Activated naive CD8-positive, alpha-beta T cell treated with anti-CD3 and anti-CD28 coated beads, Interleukin-2, amount 10 ng/mL, durations not matched to agents 7 days and 5 days (primary cell): ENCODE results near the gene SULT2B1. TPM values are rescaled to one million over a fixed set of nuclear protein-coding genes. Genes with fewer than 3 reads are reported as not detected.
A peak's percentile ranks its signal among the peaks of the same experiment; 100 is the strongest.

Experiments used
- ATAC-seq: fragments of 150-1000 bp; cut with Tn5 transposase; one replicate; pipeline ENCODE4 v1.10.0; 2021; ENCODE audit warnings: low read depth, moderate library complexity
- POLR2A ChIA-PET: fragments of 350-600 bp; sonication (Branson Sonifier 250); formaldehyde crosslinking; loops from one replicate; lab custom pipeline; 2021; ENCODE audit warnings: antibody characterized with exemption; lab: Charles Lee
- DNase-seq: peaks from one replicate; pipeline ENCODE4 v3.0.0; 2021
- H3K27ac Mint-ChIP-seq: one replicate; pipeline ENCODE4 v1.8.0; 2022; ENCODE audit warnings: mild to moderate bottlenecking, mixed read lengths
- H3K27me3 Mint-ChIP-seq: one replicate; pipeline ENCODE4 v1.8.0; 2022; ENCODE audit warnings: mild to moderate bottlenecking, moderate library complexity, mixed read lengths
- H3K36me3 Mint-ChIP-seq: one replicate; pipeline ENCODE4 v1.8.0; 2021; ENCODE audit warnings: mild to moderate bottlenecking, mixed read lengths
- H3K4me1 Mint-ChIP-seq: one replicate; pipeline ENCODE4 v1.8.0; 2021; ENCODE audit warnings: mixed read lengths
- H3K4me3 Mint-ChIP-seq: one replicate; pipeline ENCODE4 v1.8.0; 2022; ENCODE audit warnings: mild to moderate bottlenecking, moderate library complexity, mixed read lengths
- H3K9me3 Mint-ChIP-seq: one replicate; pipeline ENCODE4 v1.8.0; 2021; ENCODE audit warnings: mixed read lengths
- total RNA-seq, 2 experiments: library from RNA; stranded (reverse); gene quantifications; one replicate each; pipeline ENCODE4 v1.2.3, GENCODE V29; 2021

SULT2B1 gene
- total RNA-seq, 2 experiments from 2014 or later = not detected

DNA sequence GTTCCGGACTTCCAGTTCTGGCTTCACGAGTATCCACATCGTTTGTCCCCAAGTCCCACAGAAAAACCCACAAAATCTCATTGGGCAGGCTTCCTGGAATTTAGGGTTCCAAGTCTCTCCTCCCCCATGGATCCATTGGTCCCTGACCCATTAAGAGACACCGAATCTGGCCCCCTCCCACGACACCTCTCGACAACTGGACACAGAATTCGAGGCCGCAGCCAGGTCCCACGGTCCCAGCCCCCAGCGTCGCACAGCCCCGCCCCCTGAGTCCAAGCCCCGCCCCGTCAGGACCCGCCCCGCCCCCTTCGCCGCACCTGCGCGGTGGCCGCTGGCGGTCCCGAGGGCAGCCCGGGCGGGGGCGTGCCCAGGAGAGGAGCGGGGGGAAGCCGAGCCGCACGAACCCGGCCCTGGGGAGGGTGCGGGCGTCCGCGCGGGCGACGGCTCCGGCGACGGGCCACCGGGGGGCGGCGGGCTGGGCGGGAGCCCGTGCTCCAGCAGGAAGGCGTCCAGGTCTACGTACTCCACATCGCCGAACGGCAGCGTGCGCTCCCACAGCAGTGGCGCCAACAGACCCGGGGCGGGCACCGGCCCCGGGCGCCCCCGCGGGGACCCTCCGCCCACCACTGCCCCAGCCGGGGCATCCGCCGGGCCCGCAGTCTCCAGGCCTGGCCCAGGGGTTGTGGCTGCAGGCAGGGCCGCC is 83.4 kb downstream of the SULT2B1 start:
- ATAC-seq (peak; percentile 2), DNase-seq (peak; percentile 87)
- no peaks in the 10 kb centered on the region for H3K27me3 Mint-ChIP-seq
- H3K36me3 Mint-ChIP-seq = peaks cover 7% of the 10 kb centered on the region
- peaks cover 37% of the 10 kb centered on the region for H3K4me1 Mint-ChIP-seq
- H3K4me3 Mint-ChIP-seq = peak overlapping the region; percentile 92
- H3K9me3 Mint-ChIP-seq = peaks cover 4% of the 10 kb centered on the region
- peak overlapping the region; percentile 99 for H3K27ac Mint-ChIP-seq
- POLR2A ChIA-PET = interaction anchor here (1.5 to 3.6 kb wide), 6 partner anchors 8 to 78 kb away, joined by 4 to 37 read pairs (median 11); partner anchors contain the start of genes CA11, RPL18 and SPHK2

DNA sequence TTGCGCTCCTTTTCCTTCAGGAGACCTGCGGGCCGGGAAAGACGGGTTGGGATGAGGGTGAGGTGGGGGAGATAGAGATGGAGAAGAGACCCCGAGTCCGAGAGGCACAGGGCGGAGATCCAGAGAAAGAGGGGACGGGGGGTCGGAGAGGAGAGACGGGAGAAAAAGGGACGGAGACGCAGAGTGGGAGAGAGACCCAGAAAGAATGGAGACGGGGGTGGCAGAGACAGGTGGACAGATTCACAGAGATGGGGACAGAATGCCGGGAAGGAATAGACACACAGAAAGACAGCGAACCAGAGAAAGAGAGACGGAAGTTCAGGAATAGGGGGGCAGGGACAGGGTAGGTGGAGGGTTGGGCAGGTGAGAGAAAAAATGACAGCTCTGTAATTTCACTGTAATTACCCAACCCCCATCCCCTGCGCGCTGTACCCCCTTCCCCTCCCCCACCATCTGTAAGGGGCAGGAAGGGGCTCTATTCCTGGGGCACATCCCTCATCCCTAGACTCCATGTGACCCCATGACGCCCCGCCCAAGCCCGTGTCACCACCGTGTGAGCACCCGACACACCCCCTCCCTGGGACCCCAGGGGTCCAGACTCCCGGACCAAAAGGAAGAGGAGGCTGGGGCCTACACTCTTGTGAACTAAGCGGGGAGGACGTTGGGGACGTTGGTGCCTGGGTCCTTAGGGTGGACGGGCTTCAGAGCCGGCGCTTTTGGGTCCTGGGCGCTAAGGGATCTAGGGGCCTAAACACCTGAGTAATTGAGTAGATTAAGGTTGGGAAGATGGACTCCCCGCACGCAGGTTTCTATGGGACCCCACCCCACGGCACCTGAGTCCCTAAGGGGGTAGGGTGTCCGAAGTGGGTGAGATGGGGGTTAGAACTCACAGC is 84.2 kb downstream of the SULT2B1 start:
- ATAC-seq (no peak), DNase-seq (peak; percentile 61)
- H3K36me3 Mint-ChIP-seq = peaks cover 7% of the 10 kb centered on the region
- H3K4me1 Mint-ChIP-seq = peaks cover 37% of the 10 kb centered on the region
- H3K4me3 Mint-ChIP-seq = peak overlapping the region; percentile 92
- peaks cover 4% of the 10 kb centered on the region for H3K9me3 Mint-ChIP-seq
- H3K27me3 Mint-ChIP-seq = no peaks in the 10 kb centered on the region
- H3K27ac Mint-ChIP-seq = peak overlapping the region; percentile 99
- POLR2A ChIA-PET = interaction anchor here (1.2 to 3.6 kb wide), 4 partner anchors 9 to 24 kb away, joined by 3 to 20 read pairs (median 8); partner anchors contain the start of genes CA11, RPL18 and SPHK2

DNA sequence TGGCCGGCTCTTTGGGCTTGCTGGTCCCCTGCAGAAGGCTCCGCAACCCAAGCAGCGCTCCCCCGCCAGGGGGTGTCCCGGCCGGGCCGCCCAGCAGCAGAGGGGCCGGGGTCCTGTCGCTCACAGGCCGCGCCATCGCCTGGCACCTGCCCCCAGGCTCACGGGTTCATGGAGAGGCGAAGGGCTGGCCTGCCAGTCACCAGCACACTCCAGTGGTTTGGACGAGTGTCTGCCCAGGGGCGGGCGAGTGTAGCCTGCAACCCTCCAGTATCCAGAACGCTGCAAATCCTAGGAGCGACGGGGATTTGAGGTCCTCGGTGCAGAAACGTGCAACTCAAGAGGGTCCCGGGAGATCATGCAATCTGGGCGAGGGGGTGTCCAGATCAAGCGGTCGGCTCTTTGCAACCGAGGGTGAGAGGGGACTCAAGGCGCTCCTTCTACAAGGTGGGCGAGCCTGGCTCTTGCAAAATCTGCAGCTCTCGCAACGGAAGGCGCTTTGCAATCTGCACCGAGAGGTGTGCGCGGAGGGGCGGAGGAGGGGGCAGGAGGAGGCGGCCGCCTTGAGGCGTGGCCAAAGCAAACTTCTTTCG is 85.0 kb downstream of the SULT2B1 start, which contains the start of gene DBP:
DBP (minus strand) TSS at position 521 of the 590 bp plus-strand sequence; CDS start at position 136, 385 bp downstream.
- peaks cover 4% of the 10 kb centered on the region for H3K9me3 Mint-ChIP-seq
- no peaks in the 10 kb centered on the region for H3K27me3 Mint-ChIP-seq
- DNase-seq (no peak), ATAC-seq (no peak)
- H3K27ac Mint-ChIP-seq = peak within 1 kb of the TSS; percentile 99
- H3K4me1 Mint-ChIP-seq = peaks cover 34% of the 10 kb centered on the region
- peak within 1 kb of the TSS; percentile 92 for H3K4me3 Mint-ChIP-seq
- POLR2A ChIA-PET = interaction anchor here (0.9 to 3.6 kb wide), 5 partner anchors 9 to 24 kb away, joined by 3 to 20 read pairs (median 4); partner anchors contain the start of genes CA11, RPL18 and SPHK2
- peaks cover 7% of the 10 kb centered on the region for H3K36me3 Mint-ChIP-seq

DNA sequence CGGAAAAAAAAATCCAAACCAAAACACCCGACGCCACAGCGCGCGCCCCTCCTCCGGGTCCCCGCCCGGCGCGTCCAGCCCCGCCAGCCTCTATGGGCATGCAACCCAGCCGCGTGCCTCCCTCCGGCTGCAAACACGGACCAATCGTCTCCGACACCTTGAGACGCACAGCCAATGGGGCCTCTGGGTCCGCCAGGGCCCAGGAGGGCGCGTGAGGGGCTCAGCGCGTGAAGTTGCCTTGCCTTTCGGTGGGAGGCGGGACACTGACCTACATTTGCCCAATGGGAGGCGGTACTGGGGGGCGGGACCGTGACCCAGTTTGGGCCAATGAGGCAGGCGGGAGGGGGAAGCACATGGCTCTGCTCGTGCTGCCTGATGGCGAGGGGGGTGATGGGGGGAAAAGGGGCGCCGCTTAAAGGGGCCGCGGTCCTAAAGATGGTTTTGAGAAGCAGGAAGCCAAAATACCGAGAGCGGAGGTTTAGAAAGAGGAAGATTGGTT is 85.5 kb downstream of the SULT2B1 start:
- POLR2A ChIA-PET = interaction anchor here (0.6 to 3.6 kb wide), 7 partner anchors 8 to 1129 kb away, joined by 3 to 20 read pairs (median 4); partner anchors contain the start of genes CA11, RPL18 and SPHK2

DNA sequence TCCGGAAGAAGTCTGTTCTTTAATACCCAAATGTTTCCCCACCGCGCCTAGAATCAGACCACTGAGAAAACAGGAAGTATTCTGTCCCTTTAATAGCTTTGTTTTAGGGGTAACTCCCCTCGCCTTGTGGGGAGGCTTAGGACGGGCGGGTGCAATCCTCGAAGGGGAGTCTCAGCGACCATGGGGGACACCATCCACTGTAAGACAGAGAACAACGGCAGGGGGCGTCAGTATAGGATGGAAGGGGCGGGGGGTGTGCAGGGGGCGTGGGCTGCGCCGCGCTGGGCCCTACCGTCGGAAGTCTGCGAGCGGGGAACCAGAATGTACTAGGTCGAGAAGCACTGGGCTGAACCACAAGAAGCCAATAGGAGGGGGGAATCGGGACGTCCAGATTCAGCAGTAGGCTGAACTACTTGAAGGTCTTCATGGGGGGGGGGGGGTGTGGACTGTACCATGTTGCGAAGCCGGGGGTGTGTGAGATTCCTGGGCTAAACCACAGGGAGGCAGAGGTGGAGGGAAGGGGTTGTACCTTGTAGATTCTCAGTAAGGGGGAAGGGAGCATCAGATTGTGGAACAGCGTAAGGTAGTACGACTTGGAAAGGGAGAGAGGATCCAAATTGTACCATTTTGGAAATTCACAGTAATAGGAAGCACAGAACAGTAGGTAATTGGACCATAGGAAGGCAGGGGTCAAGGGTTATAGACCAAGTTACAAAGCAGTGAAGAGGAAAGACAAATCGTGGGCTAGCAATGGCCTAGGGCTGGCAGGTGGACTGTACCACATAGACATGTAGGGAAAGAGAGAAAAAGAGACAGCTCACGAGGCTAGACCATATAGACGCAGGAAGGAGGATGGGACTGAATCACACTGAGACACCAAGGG is 86.2 kb downstream of the SULT2B1 start:
- no peaks in the 10 kb centered on the region for H3K27me3 Mint-ChIP-seq
- peak overlapping the region; percentile 99 for H3K27ac Mint-ChIP-seq
- ATAC-seq (peak; percentile 27), DNase-seq (peak; percentile 75)
- peaks cover 4% of the 10 kb centered on the region for H3K9me3 Mint-ChIP-seq
- H3K36me3 Mint-ChIP-seq = peaks cover 7% of the 10 kb centered on the region
- POLR2A ChIA-PET = interaction anchor here (0.6 to 3.6 kb wide), 8 partner anchors 8 to 1128 kb away, joined by 3 to 20 read pairs (median 4); partner anchors contain the start of genes CA11, RPL18 and SPHK2
- H3K4me3 Mint-ChIP-seq = peak overlapping the region; percentile 92
- peaks cover 36% of the 10 kb centered on the region for H3K4me1 Mint-ChIP-seq

More for the DNA sequence above, 85.5 kb downstream of the SULT2B1 start:
- peak overlapping the region; percentile 99 for H3K27ac Mint-ChIP-seq
- peak; percentile 97 for DNase-seq
- peaks cover 35% of the 10 kb centered on the region for H3K4me1 Mint-ChIP-seq
- H3K9me3 Mint-ChIP-seq = peaks cover 4% of the 10 kb centered on the region
- H3K27me3 Mint-ChIP-seq = no peaks in the 10 kb centered on the region
- peaks cover 7% of the 10 kb centered on the region for H3K36me3 Mint-ChIP-seq
- H3K4me3 Mint-ChIP-seq = peak overlapping the region; percentile 92
- peak; percentile 85 for ATAC-seq

DNA sequence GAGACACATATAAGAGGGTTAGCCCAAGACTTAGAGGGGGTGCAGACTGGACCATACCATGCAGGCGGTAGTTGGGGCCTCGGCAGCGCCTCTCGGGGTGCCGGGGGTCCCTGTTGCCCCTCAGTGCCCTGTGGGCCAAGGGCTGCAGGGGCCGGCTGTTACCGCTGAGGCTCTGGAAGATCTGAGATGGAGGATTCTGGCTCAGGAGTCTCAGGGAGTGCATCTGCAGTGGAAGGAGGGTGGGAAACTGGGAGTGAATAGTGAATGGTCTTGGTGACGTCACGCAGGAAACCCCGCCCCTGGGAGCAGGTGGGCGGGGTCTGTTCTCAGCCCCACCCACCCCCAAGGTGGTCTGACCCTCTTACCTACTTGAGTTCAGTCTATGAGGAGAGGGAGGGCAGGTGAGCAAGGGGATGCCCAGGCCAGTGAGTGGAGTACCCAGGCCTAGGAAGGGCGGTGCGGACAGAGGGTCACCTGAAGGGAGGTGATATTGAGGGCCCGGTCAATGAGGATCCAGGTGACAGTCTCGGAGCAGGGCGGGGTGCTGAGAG is 86.9 kb downstream of the SULT2B1 start:
- Mint-ChIP-seq H3K9me3 (peaks cover 4% of the 10 kb centered on the region), H3K27me3 (no peaks in the 10 kb centered on the region), H3K4me3 (peak overlapping the region; percentile 92), H3K4me1 (peaks cover 36% of the 10 kb centered on the region), H3K36me3 (peaks cover 7% of the 10 kb centered on the region), H3K27ac (peak overlapping the region; percentile 99)
- POLR2A ChIA-PET = interaction anchor here (0.6 to 3.6 kb wide), 2 partner anchors 19 to 146 kb away, joined by 5 to 20 read pairs; partner anchors contain the start of genes RPL18 and SPHK2
- DNase-seq = peak; percentile 53
- ATAC-seq = no peak

DNA sequence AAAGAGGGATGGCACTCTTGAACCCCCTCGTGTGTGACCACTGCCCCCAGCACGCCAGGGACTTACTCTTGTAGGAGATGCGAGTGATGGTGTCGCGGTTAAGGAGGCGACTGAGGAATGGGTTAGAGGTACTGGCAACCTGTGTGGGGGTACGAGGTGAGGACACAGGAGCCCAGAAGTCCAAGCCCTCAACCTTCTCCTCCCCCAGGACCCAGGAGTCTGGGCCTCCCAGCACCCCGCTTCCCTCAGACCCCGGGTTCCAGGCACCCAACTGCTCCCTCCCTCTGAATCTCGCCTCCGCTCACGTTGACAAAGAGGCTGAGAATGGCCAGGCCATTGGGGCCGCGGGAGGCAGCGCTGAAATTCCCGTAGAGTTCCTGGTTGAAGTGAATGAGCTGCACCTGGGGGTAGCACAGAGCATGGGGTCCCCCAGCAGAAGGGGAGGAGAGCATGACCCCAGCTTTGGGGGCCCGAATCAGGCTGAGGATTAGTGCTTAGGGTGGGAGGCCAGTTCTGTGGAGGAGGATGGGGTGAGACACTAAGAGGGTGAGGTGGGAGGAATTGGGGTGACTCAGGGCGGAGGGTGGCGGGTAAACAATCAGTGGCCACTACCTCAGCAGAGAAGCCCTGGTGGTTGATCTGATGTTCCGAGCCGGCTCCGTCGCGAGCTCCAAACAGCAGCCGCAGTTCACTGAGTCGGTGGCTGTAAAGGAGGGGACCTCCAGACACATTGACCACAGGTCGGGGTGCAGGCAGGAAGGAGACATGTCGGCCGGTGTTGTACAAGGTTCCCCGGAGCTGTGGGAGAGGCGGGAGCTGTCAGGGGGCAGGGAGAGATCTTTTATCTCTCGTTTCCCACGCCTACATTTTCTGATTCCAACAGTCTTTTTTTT is 87.8 kb downstream of the SULT2B1 start:
- peak overlapping the region; percentile 58 for H3K4me3 Mint-ChIP-seq
- peaks cover 7% of the 10 kb centered on the region for H3K36me3 Mint-ChIP-seq
- H3K27ac Mint-ChIP-seq = peak overlapping the region; percentile 99
- no peak for ATAC-seq
- H3K27me3 Mint-ChIP-seq = no peaks in the 10 kb centered on the region
- peaks cover 37% of the 10 kb centered on the region for H3K4me1 Mint-ChIP-seq
- POLR2A ChIA-PET = interaction anchor here (0.7 kb wide), 1 partner anchor 239 kb away, joined by 4 read pairs; no protein-coding TSS in a partner anchor
- DNase-seq = no peak
- H3K9me3 Mint-ChIP-seq = peaks cover 4% of the 10 kb centered on the region

DNA sequence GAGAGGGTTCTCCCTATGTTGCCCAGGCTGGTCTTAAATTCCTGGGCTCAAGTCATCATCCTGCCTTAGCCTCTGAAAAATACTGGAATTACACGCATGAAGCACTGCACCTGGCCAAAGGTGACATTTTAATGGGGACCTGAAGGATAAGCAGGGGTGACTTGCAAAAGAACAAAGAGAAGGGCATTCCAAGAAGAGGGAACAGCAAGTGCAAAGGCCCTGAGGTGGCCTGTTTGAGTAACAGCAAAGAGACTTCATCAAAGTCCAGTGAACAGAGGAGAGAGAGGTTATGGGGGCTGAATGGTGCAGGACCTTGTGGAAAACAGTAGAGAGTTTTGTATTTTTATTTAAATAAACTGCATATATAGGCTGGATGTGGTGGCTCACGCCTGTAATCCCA is 89.9 kb downstream of the SULT2B1 start:
- Mint-ChIP-seq H3K4me1 (peaks cover 43% of the 10 kb centered on the region), H3K4me3 (no peak overlapping the region)

DNA sequence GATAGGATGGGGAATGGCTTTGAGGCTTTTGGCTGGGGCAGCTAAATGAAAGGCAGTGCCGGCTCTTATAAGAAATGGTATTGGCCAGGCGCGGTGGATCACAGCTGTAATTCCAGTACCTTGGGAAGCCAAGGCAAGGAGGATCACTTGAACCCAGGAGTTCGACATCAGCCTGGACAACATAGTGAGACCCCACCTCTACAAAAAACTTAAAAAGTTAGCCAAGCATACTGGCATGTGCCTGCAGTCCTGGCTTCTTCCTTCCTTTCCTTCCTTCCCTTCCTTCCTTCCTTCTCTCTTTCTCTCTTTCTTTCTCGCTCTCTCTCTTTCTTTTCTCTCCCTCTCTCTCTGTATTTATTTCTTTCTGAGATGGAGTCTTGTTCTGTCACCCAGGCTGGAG is 90.9 kb downstream of the SULT2B1 start:
- POLR2A ChIA-PET = no interaction called here
- Mint-ChIP-seq H3K4me3 (no peak overlapping the region), H3K4me1 (peaks cover 43% of the 10 kb centered on the region), H3K27me3 (no peaks in the 10 kb centered on the region), H3K27ac (no peak overlapping the region), H3K9me3 (peaks cover 4% of the 10 kb centered on the region), H3K36me3 (peaks cover 5% of the 10 kb centered on the region)
- DNase-seq = no peak
- ATAC-seq = no peak

More for the DNA sequence above, 89.9 kb downstream of the SULT2B1 start:
- ATAC-seq = no peak
- no peaks in the 10 kb centered on the region for H3K27me3 Mint-ChIP-seq
- peaks cover 4% of the 10 kb centered on the region for H3K9me3 Mint-ChIP-seq
- no peak overlapping the region for H3K27ac Mint-ChIP-seq
- H3K36me3 Mint-ChIP-seq = peaks cover 5% of the 10 kb centered on the region
- no peak for DNase-seq
- POLR2A ChIA-PET = interaction anchor here (1.0 kb wide), 1 partner anchor 13 kb away, joined by 3 read pairs; no protein-coding TSS in a partner anchor

DNA sequence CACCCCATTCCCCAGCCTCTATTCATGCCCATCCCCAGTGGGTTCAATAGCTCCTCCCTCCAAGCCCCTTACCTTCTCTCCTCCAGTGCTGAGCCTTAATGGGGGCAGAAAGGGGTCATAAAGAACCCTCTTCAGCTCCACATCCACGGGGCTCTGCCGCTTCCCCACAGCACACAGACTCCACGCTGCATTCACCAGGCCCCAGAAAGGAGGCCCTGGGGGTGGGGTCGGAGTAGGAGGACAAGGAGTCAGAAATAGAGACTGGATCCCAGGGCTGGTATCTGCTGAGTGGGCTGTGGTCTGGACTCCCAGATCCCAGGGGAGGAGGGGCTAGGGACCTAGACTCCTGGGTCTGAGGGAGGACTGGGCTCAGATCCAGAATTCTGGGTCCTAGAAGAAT is 92.4 kb downstream of the SULT2B1 start:
- Mint-ChIP-seq H3K27ac (no peak overlapping the region), H3K27me3 (no peaks in the 10 kb centered on the region), H3K36me3 (no peaks in the 10 kb centered on the region), H3K9me3 (no peaks in the 10 kb centered on the region), H3K4me3 (no peak overlapping the region), H3K4me1 (peaks cover 37% of the 10 kb centered on the region)
- ATAC-seq (no peak), DNase-seq (no peak)
- POLR2A ChIA-PET = interaction anchor here (0.8 to 1.5 kb wide), 3 partner anchors 22 to 77 kb away, joined by 4 read pairs; no protein-coding TSS in a partner anchor
